CD14-positive monocyte (primary cell): ENCODE measurements around the gene CASP12. TPM values are rescaled to one million over a fixed set of nuclear protein-coding genes. Genes with fewer than 3 reads are reported as not detected.

ENCODE experiments used
- DNase-seq, 3 donors: peaks; one replicate each; pipeline ENCODE4 v3.0.0-alpha.2; 2011 to 2022
- H2AFZ ChIP-seq: 2 replicates; pipeline ENCODE4 v1.6.0; 2012; ENCODE audit warnings: mild to moderate bottlenecking, low read depth, low read length, inconsistent platforms; ENCODE audit not compliant: insufficient read depth, poor library complexity, severe bottlenecking
- H3K27ac ChIP-seq, 2 donors: 1 replicate in 1 of 2; 2 replicates in 1 of 2; pipeline ENCODE4 v1.5.1; 2012 to 2013; ENCODE audit warnings: low read length in 2 of 2, control low read depth in 1 of 2, inconsistent platforms in 1 of 2, low read depth in 1 of 2, mild to moderate bottlenecking in 1 of 2
- H3K27me3 ChIP-seq, 2 donors: one replicate each; pipeline versions ENCODE4 v1.6.0 to v1.6.1; 2011 to 2013; ENCODE audit warnings: low read length in 2 of 2; ENCODE audit not compliant: control insufficient read depth in 2 of 2, insufficient read depth in 2 of 2
- H3K36me3 ChIP-seq, 2 donors: replicated peaks in 1 of 2; 1 replicate in 1 of 2; 2 replicates in 1 of 2; pipeline versions ENCODE4 v1.5.1 to v1.6.1; 2012 to 2013; ENCODE audit warnings: low read length in 2 of 2, control low read depth in 1 of 2, inconsistent platforms in 1 of 2, mild to moderate bottlenecking in 1 of 2; ENCODE audit not compliant: insufficient read depth in 2 of 2, control insufficient read depth in 1 of 2
- H3K4me1 ChIP-seq, 2 donors: 1 replicate in 1 of 2; 2 replicates in 1 of 2; pipeline versions ENCODE4 v1.5.1 to v1.6.1; 2012 to 2013; ENCODE audit warnings: low read length in 2 of 2, control low read depth in 1 of 2, inconsistent platforms in 1 of 2, mild to moderate bottlenecking in 1 of 2, moderate library complexity in 1 of 2; ENCODE audit not compliant: insufficient read depth in 2 of 2, control insufficient read depth in 1 of 2
- H3K4me2 ChIP-seq: replicated peaks from 2 replicates; pipeline ENCODE3; 2012; ENCODE audit warnings: low read length, moderate library complexity, mild to moderate bottlenecking; ENCODE audit not compliant: poor library complexity, severe bottlenecking; ENCODE audit errors: extremely low read depth
- H3K4me3 ChIP-seq, 3 experiments: fragments of 200-600 bp in 1 of 3; sonication (generic) in 1 of 3; replicated peaks in 1 of 3; 1 replicate in 2 of 3; 2 replicates in 1 of 3; pipeline ENCODE4 v1.5.1; 2011 to 2013; ENCODE audit warnings: low read length in 3 of 3, mild to moderate bottlenecking in 3 of 3, control low read depth in 2 of 3, low read depth in 2 of 3, inconsistent platforms in 1 of 3, moderate library complexity in 1 of 3
- H3K79me2 ChIP-seq: 2 replicates; pipeline ENCODE4 v1.6.0; 2012; ENCODE audit warnings: mild to moderate bottlenecking, control low read depth, inconsistent platforms, low read length, moderate library complexity; ENCODE audit not compliant: insufficient read depth
- H3K9ac ChIP-seq: 2 replicates; pipeline ENCODE4 v1.6.0; 2017; ENCODE audit warnings: low read length, mild to moderate bottlenecking; ENCODE audit not compliant: insufficient read depth, poor library complexity, severe bottlenecking
- H3K9me3 ChIP-seq, 2 donors: replicated peaks in 1 of 2; 1 replicate in 1 of 2; 2 replicates in 1 of 2; pipeline versions ENCODE4 v1.5.1 to v1.6.1; 2012 to 2013; ENCODE audit warnings: low read length in 2 of 2, control low read depth in 1 of 2; ENCODE audit not compliant: control insufficient read depth in 1 of 2, insufficient read depth in 1 of 2
- H4K20me1 ChIP-seq: 2 replicates; pipeline ENCODE4 v1.6.0; 2012; ENCODE audit warnings: mild to moderate bottlenecking, low read length, control low read depth, moderate library complexity; ENCODE audit not compliant: insufficient read depth
- H3K27ac Mint-ChIP-seq, 7 donors: one replicate each; pipeline ENCODE4 v1.8.0; 2020; ENCODE audit warnings: mild to moderate bottlenecking in 7 of 7, mixed read lengths in 7 of 7, moderate library complexity in 6 of 7, inconsistent platforms in 2 of 7
- H3K27me3 Mint-ChIP-seq, 3 donors: one replicate each; pipeline ENCODE4 v1.8.0; 2021 to 2022; ENCODE audit warnings: low read depth in 3 of 3, mild to moderate bottlenecking in 3 of 3, mixed read lengths in 3 of 3, moderate library complexity in 3 of 3, inconsistent platforms in 1 of 3
- H3K36me3 Mint-ChIP-seq, 2 donors: one replicate each; pipeline ENCODE4 v1.8.0; 2020; ENCODE audit warnings: mixed read lengths in 2 of 2, inconsistent platforms in 1 of 2, mild to moderate bottlenecking in 1 of 2
- H3K4me1 Mint-ChIP-seq: one replicate; pipeline ENCODE4 v1.8.0; 2020; ENCODE audit warnings: mild to moderate bottlenecking, mixed read lengths
- H3K4me3 Mint-ChIP-seq, 2 donors: one replicate each; pipeline ENCODE4 v1.8.0; 2020; ENCODE audit warnings: mild to moderate bottlenecking in 2 of 2, mixed read lengths in 2 of 2, moderate library complexity in 1 of 2
- H3K9me3 Mint-ChIP-seq, 7 donors: one replicate each; pipeline ENCODE4 v1.8.0; 2020 to 2022; ENCODE audit warnings: mixed read lengths in 7 of 7, mild to moderate bottlenecking in 6 of 7, moderate library complexity in 6 of 7, inconsistent platforms in 2 of 7
- CTCF ChIP-seq: fragments of 200-600 bp; IDR thresholded peaks from one replicate; pipeline ENCODE4 v1.8.0; 2022; ENCODE audit warnings: antibody characterized with exemption, mild to moderate bottlenecking
- WGBS: methylation state at CpG from one replicate; pipeline ENCODE4 v1.1.5; 2013; ENCODE audit warnings: missing lambda C conversion rate; ENCODE audit not compliant: insufficient coverage; 5-methylcytosine and 5-hydroxymethylcytosine counted together
- intact Hi-C, 2 donors: fragments of 100-400 bp; cut with micrococcal nuclease; formaldehyde crosslinking; loops; one replicate each; pipeline versions ENCODE4 v1.15.0 to v1.15.1; 2023
- polyA plus RNA-seq, 3 donors: library from polyadenylated mRNA; depleted of rRNA in 1 of 3; unstranded in 2 of 3; stranded (reverse) in 1 of 3; fragments of 300-500 nt in 2 of 3; fragments of >200 nt in 1 of 3; fragmentation: Illumina TruSeq in 2 of 3; gene quantifications; 1 replicate in 2 of 3; 2 replicates in 1 of 3; pipeline ENCODE4 v1.2.3, GENCODE V29; 2012 to 2021

Gene CASP12
- polyA plus RNA-seq, 3 donors = not detected

GRCh38 chr11:104843150-104843836 is 55.0 kb downstream of the CASP12 start:
- no peak overlapping the region for H3K4me3 Mint-ChIP-seq
- Histone ChIP-seq H3K4me1 (peaks cover 21 to 40% of the 10 kb centered on the region in 2 donors), H3K9me3 (peaks cover 10 to 12% of the 10 kb centered on the region in 2 donors), H3K36me3 (peaks cover 0 to 4% of the 10 kb centered on the region in 2 donors), H3K4me3 (no peak overlapping the region), H3K4me2 (no peak overlapping the region), H3K9ac (no peak overlapping the region), H2AFZ (no peak overlapping the region), H4K20me1 (no peaks in the 10 kb centered on the region), H3K79me2 (no peaks in the 10 kb centered on the region), H3K27me3 (no peaks in the 10 kb centered on the region), H3K27ac (peak overlapping the region in 1 of 2 donors; percentile 64)
- H3K36me3 Mint-ChIP-seq = peaks cover 5 to 6% of the 10 kb centered on the region in 2 donors
- peak in 2 of 3 donors; percentile 37 to 38 for DNase-seq
- intact Hi-C loops = loop anchor here in 1 of 2 donors (10.0 kb wide), 1 partner anchor 192 kb away; the partner anchor contains the start of gene CASP1
- peaks cover 9 to 14% (median 12%) of the 10 kb centered on the region in 7 donors for H3K9me3 Mint-ChIP-seq
- no peak for TF ChIP-seq CTCF
- peaks cover 30% of the 10 kb centered on the region for H3K4me1 Mint-ChIP-seq
- 80% methylated on average over 1 of the region's 4 CpGs for WGBS
- H3K27ac Mint-ChIP-seq = peak overlapping the region in 5 of 7 donors; percentile 18 to 79 (median 41)
- H3K27me3 Mint-ChIP-seq = no peaks in the 10 kb centered on the region

GRCh38 chr11:104841973-104842525 is 56.2 kb downstream of the CASP12 start:
- Histone ChIP-seq H3K27me3 (no peaks in the 10 kb centered on the region), H2AFZ (no peak overlapping the region), H4K20me1 (no peaks in the 10 kb centered on the region), H3K4me2 (peak overlapping the region; percentile 48), H3K9me3 (peaks cover 13 to 15% of the 10 kb centered on the region in 2 donors), H3K79me2 (no peaks in the 10 kb centered on the region), H3K9ac (no peak overlapping the region), H3K36me3 (peaks cover 0 to 4% of the 10 kb centered on the region in 2 donors), H3K4me3 (peak overlapping the region in 1 of 3 experiments; percentile 19), H3K27ac (peak overlapping the region in 1 of 2 donors; percentile 48), H3K4me1 (peaks cover 23 to 46% of the 10 kb centered on the region in 2 donors)
- peaks cover 10 to 16% (median 14%) of the 10 kb centered on the region in 7 donors for H3K9me3 Mint-ChIP-seq
- peak overlapping the region in 1 of 2 donors; percentile 11 for H3K4me3 Mint-ChIP-seq
- peaks cover 5 to 8% of the 10 kb centered on the region in 2 donors for H3K36me3 Mint-ChIP-seq
- no CpG with 5 or more reads among the region's 2 CpGs for WGBS
- H3K4me1 Mint-ChIP-seq = peaks cover 37% of the 10 kb centered on the region
- peak overlapping the region in 5 of 7 donors; percentile 9 to 70 (median 55) for H3K27ac Mint-ChIP-seq
- TF ChIP-seq CTCF = no peak
- intact Hi-C loops = loop anchor here in 1 of 2 donors (10.0 kb wide), 1 partner anchor 193 kb away; the partner anchor contains the start of gene CASP1
- peak in 2 of 3 donors; percentile 32 to 51 for DNase-seq
- no peaks in the 10 kb centered on the region for H3K27me3 Mint-ChIP-seq
